Breast epithelium (tissue), 3 donors: ENCODE measurements around the gene PLOD1.

Experiments used
- CTCF ChIP-seq, 3 donors: fragments of 450-650 bp; IDR thresholded peaks; one replicate each; pipeline ENCODE4 v1.5.1; 2016 to 2017; ENCODE audit warnings: antibody characterized with exemption in 3 of 3, mild to moderate bottlenecking in 3 of 3, moderate library complexity in 3 of 3
- POLR2A ChIP-seq: fragments of 450-650 bp; IDR thresholded peaks from one replicate; pipeline ENCODE4 v1.6.1; 2016; ENCODE audit warnings: antibody characterized with exemption, mild to moderate bottlenecking, moderate library complexity

GRCh38 chr1:11964656-11965055 is 30.1 kb downstream of the PLOD1 start:
- no peak for TF ChIP-seq CTCF (IDR thresholded peaks at IDR 0.05)
- TF ChIP-seq POLR2A, result no peak
